Activated T-cell treated with anti-CD3 and anti-CD28 coated beads, Interleukin-2, amount 50 U/mL, for 48 hours (primary cell): ENCODE results near the gene TMC6.
A peak's percentile ranks its signal among the peaks of the same experiment; 100 is the strongest.
"Not testable (repeated sequence)": the region's sequence is repeated elsewhere in the genome, so short reads cannot be mapped to it uniquely, and the experiment has no call there.

Experiments used
- DNase-seq, 2 experiments: peaks; one replicate each; pipeline ENCODE4 v3.0.0-alpha.2; 2020

The TMC6 gene

GRCh38 chr17:78123258-78123929, 5.2 kb downstream of the TMC6 start:
- DNase-seq: no peak

- no peak for DNase-seq
Measured at GRCh38 chr17:78122931-78123249, 5.7 kb downstream of the TMC6 start.

- DNase-seq: peak in 1 of 2 experiments; percentile 35
Measured at GRCh38 chr17:78122216-78122930, 6.2 kb downstream of the TMC6 start.

GRCh38 chr17:78121801-78122215, 6.7 kb downstream of the TMC6 start:
- DNase-seq: peak; percentile 60 to 63

GRCh38 chr17:78120971-78121800, 7.4 kb downstream of the TMC6 start:
- peak; percentile 66 to 68 for DNase-seq

- DNase-seq: no peak
Measured at GRCh38 chr17:78120537-78120936, 8.0 kb downstream of the TMC6 start.

GRCh38 chr17:78118801-78119241, 9.7 kb downstream of the TMC6 start:
- no peak for DNase-seq

GRCh38 chr17:78117027-78117981, 11.3 kb downstream of the TMC6 start:
- DNase-seq: peak; percentile 41 to 56

GRCh38 chr17:78116411-78116810, 12.1 kb downstream of the TMC6 start:
- DNase-seq: no peak

GRCh38 chr17:78115803-78116202, 12.8 kb downstream of the TMC6 start:
- not testable (repeated sequence) for DNase-seq

- DNase-seq: no peak
Measured at GRCh38 chr17:78114831-78115723, 13.5 kb downstream of the TMC6 start.

GRCh38 chr17:78113804-78114785, 14.5 kb downstream of the TMC6 start:
- peak; percentile 52 to 65 for DNase-seq

- peak; percentile 90 to 91 for DNase-seq
Measured at GRCh38 chr17:78112518-78113471, 15.8 kb downstream of the TMC6 start.

- DNase-seq: no peak
Measured at GRCh38 chr17:78111727-78112517, 16.6 kb downstream of the TMC6 start.

GRCh38 chr17:78111016-78111726, 17.4 kb downstream of the TMC6 start:
- DNase-seq: no peak

- DNase-seq: no peak
Measured at GRCh38 chr17:78110363-78111015, 18.1 kb downstream of the TMC6 start.

GRCh38 chr17:78109489-78109761, 19.1 kb downstream of the TMC6 start:
- no peak for DNase-seq
